ENCODE results near the gene GRK5. TPM values are rescaled to one million over a fixed set of nuclear protein-coding genes. Genes with fewer than 3 reads are reported as not detected.
A peak's percentile ranks its signal among the peaks of the same experiment; 100 is the strongest.

Gene GRK5
- total and polyA plus RNA-seq, 2 donors from 2014 or later = 7.3 to 18.7 TPM

DNA sequence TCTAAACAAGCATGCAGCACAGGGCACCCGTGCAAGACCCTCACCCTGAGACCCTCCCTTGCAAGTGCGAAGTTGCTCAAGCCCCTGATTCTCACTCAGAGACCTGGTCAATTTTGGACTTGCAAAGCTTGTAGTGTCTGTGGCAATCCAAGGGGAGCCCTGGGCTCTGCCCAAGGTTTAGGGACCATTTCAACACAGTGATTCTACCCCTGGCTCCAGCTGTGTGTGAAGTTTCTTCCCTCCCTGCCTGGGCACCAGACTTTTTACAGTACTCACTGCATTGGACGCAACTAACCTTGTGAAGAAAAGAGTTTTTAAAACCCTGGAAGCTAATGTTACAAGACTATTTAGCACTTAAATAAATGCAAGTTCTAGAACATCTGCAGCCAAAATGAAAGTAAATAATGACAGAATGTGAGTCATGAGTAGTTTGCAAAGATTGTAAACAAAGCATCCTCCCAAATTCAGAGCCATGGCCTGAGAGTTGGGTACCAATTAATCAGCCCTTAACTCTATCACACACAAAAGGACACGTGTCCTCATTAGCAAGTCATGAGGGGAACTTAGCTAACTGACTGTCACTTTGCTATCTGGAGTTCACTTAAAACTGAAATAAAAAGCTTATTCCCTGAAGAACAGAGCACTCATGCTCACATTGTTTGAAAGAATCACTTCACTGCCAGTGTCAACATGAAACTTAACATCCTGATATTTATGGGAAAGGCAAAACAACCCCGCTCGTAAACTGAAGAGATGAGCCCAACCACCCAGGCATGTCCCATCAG is 287.1 kb downstream of the GRK5 start:
- intact Hi-C loops (cut with DNase I) = no loop called here

DNA sequence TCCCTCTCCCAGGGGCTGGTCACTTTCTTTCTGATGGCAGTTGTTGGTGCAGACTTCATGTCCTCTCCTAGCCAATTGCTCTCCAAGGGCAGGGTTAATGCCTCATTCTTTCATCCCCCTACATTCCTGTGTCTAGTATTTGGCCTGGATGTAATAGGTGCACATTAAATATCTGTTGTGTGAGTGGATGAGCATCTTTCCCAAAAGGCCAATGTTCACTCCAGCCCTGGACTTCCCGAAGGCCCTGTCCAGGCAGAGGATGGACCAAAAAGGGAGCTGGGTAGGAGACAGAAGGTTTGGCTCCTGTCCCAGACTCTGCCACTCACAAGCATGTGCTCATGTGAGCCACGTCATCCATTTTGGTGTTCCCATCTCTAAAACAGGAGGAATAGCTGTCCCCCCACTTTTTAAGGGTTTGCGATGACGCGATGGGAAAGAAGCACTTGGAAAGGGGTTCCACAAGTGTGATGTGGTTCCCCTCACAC is 287.7 kb downstream of the GRK5 start:
- FAIRE-seq (no peak), DNase-seq (no peak)
- TF ChIP-seq, protein P1, sequence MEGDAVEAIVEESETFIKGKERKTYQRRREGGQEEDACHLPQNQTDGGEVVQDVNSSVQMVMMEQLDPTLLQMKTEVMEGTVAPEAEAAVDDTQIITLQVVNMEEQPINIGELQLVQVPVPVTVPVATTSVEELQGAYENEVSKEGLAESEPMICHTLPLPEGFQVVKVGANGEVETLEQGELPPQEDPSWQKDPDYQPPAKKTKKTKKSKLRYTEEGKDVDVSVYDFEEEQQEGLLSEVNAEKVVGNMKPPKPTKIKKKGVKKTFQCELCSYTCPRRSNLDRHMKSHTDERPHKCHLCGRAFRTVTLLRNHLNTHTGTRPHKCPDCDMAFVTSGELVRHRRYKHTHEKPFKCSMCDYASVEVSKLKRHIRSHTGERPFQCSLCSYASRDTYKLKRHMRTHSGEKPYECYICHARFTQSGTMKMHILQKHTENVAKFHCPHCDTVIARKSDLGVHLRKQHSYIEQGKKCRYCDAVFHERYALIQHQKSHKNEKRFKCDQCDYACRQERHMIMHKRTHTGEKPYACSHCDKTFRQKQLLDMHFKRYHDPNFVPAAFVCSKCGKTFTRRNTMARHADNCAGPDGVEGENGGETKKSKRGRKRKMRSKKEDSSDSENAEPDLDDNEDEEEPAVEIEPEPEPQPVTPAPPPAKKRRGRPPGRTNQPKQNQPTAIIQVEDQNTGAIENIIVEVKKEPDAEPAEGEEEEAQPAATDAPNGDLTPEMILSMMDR (IDR thresholded peaks at IDR 0.05; ENCODE audit: borderline replicate concordance, extremely low read depth, insufficient read depth) = no peak
- Histone ChIP-seq H3K9me3 (ENCODE audit: control insufficient read depth in 2 of 3, insufficient read depth in 1 of 3, low read length in 3 of 3) (no peaks in the 10 kb centered on the region), H3K4me3 (ENCODE audit: low read length in 3 of 3) (no peak overlapping the region), H3K27ac (ENCODE audit: low read depth in 2 of 2, low read length in 2 of 2) (no peak overlapping the region), H3K9ac (ENCODE audit: low read length in 3 of 3) (no peak overlapping the region), H3K4me1 (ENCODE audit: control insufficient read depth in 2 of 3, insufficient read depth in 2 of 3, low read depth in 1 of 3, low read length in 3 of 3) (peaks cover 0 to 2% (median 0%) of the 10 kb centered on the region in 3 donors), H3K27me3 (ENCODE audit: control insufficient read depth, insufficient read depth, low read length) (no peaks in the 10 kb centered on the region), H3K36me3 (ENCODE audit: control insufficient read depth in 2 of 3, insufficient read depth in 3 of 3, low read length in 3 of 3) (no peaks in the 10 kb centered on the region)
- intact Hi-C loops (cut with DNase I) = no loop called here

More for the DNA sequence above, 287.1 kb downstream of the GRK5 start:
- H3K27ac ChIP-seq (ENCODE audit: low read depth in 2 of 2, low read length in 2 of 2) = no peak overlapping the region
- H3K4me1 ChIP-seq (ENCODE audit: control insufficient read depth in 2 of 3, insufficient read depth in 2 of 3, low read depth in 1 of 3, low read length in 3 of 3) = peaks cover 0 to 2% (median 0%) of the 10 kb centered on the region in 3 donors
- TF ChIP-seq, protein P1 (IDR thresholded peaks at IDR 0.05; ENCODE audit: borderline replicate concordance, extremely low read depth, insufficient read depth) = no peak
- H3K36me3 ChIP-seq (ENCODE audit: control insufficient read depth in 2 of 3, insufficient read depth in 3 of 3, low read length in 3 of 3) = no peaks in the 10 kb centered on the region
- H3K4me3 ChIP-seq (ENCODE audit: low read length in 3 of 3) = no peak overlapping the region
- FAIRE-seq = no peak
- no peak overlapping the region for H3K9ac ChIP-seq (ENCODE audit: low read length in 3 of 3)
- H3K9me3 ChIP-seq (ENCODE audit: control insufficient read depth in 2 of 3, insufficient read depth in 1 of 3, low read length in 3 of 3) = no peaks in the 10 kb centered on the region
- no peaks in the 10 kb centered on the region for H3K27me3 ChIP-seq (ENCODE audit: control insufficient read depth, insufficient read depth, low read length)
- peak in 3 of 5 donors; percentile 49 to 73 (median 70) for DNase-seq

DNA sequence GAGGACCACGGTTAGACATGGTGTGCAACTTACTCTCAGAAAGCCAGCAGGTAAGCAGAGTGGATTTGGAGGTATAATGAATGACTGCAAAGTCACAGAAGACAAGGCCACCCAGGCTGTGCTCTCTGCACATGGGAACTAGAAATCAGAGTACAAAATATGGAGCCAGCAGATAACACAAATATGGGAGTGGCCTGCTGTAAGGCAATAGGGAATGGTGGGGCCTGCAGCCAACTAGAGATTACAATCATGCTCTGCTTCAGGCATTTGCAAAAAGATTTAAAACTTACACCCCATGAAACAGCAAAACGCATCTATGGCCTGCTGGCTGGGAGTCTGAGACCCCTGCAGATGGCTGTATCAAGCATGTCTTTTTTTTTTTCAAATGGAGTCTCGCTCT is 288.2 kb downstream of the GRK5 start:
- Histone ChIP-seq H3K27me3 (ENCODE audit: control insufficient read depth, insufficient read depth, low read length) (no peaks in the 10 kb centered on the region), H3K4me1 (ENCODE audit: control insufficient read depth in 2 of 3, insufficient read depth in 2 of 3, low read depth in 1 of 3, low read length in 3 of 3) (peaks cover 0 to 2% (median 0%) of the 10 kb centered on the region in 3 donors), H3K4me3 (ENCODE audit: low read length in 3 of 3) (no peak overlapping the region), H3K27ac (ENCODE audit: low read depth in 2 of 2, low read length in 2 of 2) (no peak overlapping the region), H3K36me3 (ENCODE audit: control insufficient read depth in 2 of 3, insufficient read depth in 3 of 3, low read length in 3 of 3) (no peaks in the 10 kb centered on the region), H3K9me3 (ENCODE audit: control insufficient read depth in 2 of 3, insufficient read depth in 1 of 3, low read length in 3 of 3) (no peaks in the 10 kb centered on the region), H3K9ac (ENCODE audit: low read length in 3 of 3) (no peak overlapping the region)
- no peak for FAIRE-seq
- no peak for DNase-seq
- intact Hi-C loops (cut with DNase I) = no loop called here
- TF ChIP-seq, protein P1 (IDR thresholded peaks at IDR 0.05; ENCODE audit: borderline replicate concordance, extremely low read depth, insufficient read depth) = no peak
